VCaP (cell line): ENCODE data around the gene CEP295NL.
"Not testable (repeated sequence)": the region's sequence is repeated elsewhere in the genome, so short reads cannot be mapped to it uniquely, and the experiment has no call there.

Source experiments
- H3K27ac ChIP-seq: fragments of 450-650 bp; 2 replicates; pipeline ENCODE4 v1.5.1; 2017
- TF ChIP-seq, protein P1 (sequence below): fragments of 450-650 bp; conservative IDR thresholded peaks from 2 replicates; pipeline ENCODE4 v1.5.1; 2017; ENCODE audit warnings: mild to moderate bottlenecking, moderate library complexity

CEP295NL gene

DNA sequence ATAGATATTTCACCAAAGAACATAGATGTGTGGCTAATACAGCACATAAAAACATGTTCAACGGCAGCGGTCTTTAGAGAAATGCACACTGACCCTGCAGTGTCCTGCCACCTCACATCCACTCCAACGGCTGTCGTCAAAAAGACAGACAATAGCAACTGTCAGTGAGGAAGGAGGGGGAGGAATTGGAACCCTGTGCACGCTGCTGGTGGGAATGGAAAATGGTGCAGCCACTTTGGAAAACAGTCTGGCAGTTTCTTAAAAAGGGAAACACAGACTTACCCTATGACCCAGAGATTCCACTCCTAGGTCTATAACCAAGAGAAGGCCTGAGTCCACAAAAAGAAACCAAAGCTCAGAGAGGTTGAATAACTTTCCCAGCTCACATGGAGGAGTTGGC, 7.7 kb downstream of the CEP295NL start:
- no peak overlapping the region for H3K27ac ChIP-seq
- TF ChIP-seq, protein P1, sequence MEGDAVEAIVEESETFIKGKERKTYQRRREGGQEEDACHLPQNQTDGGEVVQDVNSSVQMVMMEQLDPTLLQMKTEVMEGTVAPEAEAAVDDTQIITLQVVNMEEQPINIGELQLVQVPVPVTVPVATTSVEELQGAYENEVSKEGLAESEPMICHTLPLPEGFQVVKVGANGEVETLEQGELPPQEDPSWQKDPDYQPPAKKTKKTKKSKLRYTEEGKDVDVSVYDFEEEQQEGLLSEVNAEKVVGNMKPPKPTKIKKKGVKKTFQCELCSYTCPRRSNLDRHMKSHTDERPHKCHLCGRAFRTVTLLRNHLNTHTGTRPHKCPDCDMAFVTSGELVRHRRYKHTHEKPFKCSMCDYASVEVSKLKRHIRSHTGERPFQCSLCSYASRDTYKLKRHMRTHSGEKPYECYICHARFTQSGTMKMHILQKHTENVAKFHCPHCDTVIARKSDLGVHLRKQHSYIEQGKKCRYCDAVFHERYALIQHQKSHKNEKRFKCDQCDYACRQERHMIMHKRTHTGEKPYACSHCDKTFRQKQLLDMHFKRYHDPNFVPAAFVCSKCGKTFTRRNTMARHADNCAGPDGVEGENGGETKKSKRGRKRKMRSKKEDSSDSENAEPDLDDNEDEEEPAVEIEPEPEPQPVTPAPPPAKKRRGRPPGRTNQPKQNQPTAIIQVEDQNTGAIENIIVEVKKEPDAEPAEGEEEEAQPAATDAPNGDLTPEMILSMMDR = no peak

DNA sequence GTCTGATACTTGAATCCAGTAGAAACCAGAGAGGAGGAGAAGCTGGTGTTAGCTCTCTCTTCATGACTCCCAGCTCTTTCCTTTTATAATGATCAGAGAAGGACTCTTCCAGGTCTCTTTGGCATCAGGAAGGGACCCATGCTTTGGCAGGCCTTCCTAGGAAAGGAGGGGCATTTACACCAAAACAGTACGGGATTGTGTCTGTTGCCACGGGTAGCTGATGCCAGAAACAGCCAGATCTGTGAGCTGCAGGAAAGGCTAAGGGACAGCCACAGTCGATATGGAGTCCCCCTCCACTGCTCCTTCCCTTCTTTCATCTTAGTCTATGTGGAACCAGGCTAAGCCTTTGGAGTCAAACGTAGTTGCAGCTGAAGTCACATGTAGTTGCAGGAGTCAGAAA, 9.3 kb downstream of the CEP295NL start:
- TF ChIP-seq, protein P1 = no peak

DNA sequence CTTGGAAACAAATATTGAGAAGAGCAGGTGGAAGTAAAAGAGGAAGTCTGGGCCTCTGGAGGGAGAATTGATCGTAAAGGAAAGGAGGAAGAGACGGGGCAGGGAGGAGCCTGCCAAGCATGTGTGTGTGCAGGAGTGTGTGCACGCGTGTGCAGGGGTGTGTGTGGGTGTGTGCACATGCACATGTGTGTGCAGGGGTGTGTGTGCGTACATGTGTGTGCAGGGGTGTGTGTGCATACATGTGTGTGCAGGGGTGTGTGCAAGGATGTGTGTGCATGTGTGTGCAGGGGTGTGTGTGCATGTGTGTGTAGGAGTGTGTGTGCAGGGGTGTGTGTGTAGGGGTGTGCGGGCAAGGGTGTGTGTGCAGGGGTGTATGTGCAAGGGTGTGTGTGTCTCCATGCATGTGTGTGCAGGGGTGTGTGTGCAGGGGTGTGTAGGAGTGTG, 10.0 kb downstream of the CEP295NL start:
- no peak overlapping the region for H3K27ac ChIP-seq
- TF ChIP-seq, protein P1 = no peak

More for the DNA sequence above, 9.3 kb downstream of the CEP295NL start:
- no peak overlapping the region for H3K27ac ChIP-seq

DNA sequence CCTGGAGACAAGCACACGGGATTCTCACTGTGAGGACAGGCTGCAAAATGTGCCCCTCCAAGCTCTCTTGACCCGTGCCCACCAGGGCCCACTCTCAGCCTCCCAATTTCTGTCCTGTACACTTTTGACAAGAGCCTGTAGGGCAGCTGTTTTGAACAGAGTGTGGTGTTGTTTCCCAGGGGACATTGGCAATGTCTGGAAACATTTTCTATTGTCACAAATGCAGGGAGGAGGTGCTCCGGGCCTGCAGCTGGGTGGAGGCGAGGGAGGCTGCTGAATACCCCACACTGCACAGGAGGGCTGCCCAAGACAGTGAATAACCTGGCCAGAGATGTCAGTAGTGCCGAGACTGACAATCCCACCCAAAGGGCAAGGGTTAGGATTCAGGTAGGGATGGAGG, 10.5 kb downstream of the CEP295NL start:
- TF ChIP-seq, protein P1 = no peak
- no peak overlapping the region for H3K27ac ChIP-seq

DNA sequence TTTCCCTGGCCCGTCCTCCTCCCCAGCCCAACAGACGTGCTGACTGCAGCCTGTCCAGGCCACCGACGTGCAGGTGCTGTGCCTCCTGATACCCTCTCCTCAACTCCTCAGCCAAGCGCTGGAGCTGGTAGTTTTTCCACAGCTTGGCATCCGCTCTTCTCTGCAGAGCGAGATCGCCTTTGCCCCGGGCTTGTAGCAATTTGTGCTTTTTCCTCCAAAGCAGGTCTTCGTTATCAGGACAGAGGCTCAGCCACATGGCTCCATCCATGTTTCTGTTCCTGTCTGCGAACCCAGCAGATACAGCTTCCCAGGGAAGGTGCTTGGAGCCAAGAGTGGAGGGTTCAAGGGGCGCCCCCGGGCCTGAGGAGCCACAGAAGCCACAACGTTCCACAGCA, 10.9 kb downstream of the CEP295NL start:
- no peak overlapping the region for H3K27ac ChIP-seq
- TF ChIP-seq, protein P1 = no peak

DNA sequence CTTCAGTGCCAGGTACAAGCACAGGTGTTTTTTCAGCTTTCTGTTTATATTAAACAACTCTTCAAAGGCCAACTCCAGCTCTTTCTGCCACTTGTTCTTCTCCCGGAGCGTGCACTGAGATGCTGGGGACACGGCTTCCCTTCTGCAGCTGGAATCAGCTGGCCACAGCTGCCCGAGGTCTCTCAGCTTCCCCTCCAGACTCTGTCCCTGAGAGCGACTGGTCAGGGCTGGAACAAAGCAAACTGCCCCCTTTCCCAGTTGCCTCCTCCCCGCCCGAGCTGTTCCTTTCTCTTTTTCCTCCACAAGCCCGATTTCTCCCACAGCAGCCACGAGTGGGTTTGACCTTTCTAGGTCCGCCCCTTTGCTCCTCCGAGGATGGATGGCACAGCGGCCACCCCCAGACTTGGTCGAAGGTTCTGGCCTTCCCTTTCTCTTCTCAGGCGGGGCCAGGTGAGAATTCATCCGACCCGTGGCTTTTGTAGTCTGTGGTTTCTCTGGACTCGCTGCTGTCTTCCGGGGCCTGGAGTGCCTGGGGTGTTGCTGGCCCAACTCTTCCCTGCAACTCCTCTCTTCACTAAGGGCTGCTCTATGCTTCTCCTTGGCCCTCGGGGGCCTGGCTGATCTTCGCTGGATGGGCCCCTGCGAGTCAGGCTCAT, 11.5 kb downstream of the CEP295NL start:
- TF ChIP-seq, protein P1 = no peak
- H3K27ac ChIP-seq = no peak overlapping the region

DNA sequence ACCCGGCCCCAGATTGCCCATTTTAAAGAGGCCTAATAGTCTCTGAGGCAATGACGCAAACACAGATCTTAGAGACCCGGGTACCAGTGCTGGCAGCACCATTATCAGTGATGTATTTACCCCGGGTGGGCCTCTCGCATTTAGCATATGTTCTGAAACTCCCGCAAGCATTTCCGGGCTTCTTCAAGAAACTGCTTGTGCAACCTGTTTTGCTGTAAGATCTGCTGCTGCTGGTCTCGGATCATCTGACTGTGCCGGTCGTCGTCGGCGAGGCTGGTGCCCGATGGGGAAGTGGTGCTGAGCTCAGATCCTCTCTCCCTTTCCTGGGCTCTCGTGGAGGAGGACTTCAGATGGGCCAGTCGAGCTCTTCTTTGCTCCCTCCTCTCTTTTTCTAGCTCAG, 12.5 kb downstream of the CEP295NL start:
- H3K27ac ChIP-seq = no peak overlapping the region
- TF ChIP-seq, protein P1 = no peak

DNA sequence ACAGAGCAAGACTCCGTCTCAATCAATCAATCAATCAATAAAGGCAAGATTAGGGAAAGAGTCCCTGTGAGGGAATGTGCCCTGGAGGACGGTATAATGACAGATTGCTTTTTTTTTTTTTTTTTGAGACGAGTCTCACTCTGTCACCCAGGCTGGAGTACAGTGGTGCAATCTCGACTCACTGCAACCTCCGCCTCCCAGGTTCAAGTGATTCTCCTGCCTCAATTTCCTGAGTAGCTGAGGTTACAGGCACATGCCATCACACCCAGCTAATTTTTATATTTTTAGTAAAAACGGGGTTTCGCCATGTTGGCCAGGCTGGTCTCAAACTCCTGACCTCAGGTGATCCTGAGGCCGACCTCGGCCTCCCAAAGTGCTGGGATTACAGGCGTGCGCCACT, 12.9 kb downstream of the CEP295NL start:
- not testable (repeated sequence) for H3K27ac ChIP-seq
